ENCODE measurements around the gene ALOX12B. TPM values are rescaled to one million over a fixed set of nuclear protein-coding genes. Genes with fewer than 3 reads are reported as not detected.

The ALOX12B gene
- total RNA-seq, 2 donors from 2014 or later: 0.48 to 0.69 TPM

GRCh38 chr17:8105957-8106398 lies 18.5 kb upstream of the ALOX12B start:
- no peaks in the 10 kb centered on the region for H3K4me1 ChIP-seq
- H3K9ac ChIP-seq (ENCODE audit: low read depth in 2 of 2, low read length in 2 of 2): no peak overlapping the region
- H3K36me3 ChIP-seq: no peaks in the 10 kb centered on the region
- DNase-seq: no peak
- no peak for TF ChIP-seq CTCF (IDR thresholded peaks at IDR 0.05)
- no peaks in the 10 kb centered on the region for H3K9me3 ChIP-seq
- no peaks in the 10 kb centered on the region for H3K27me3 ChIP-seq
- H3K4me3 ChIP-seq: no peak overlapping the region
- intact Hi-C loops (cut with DNase I): no loop called here
- H3K27ac ChIP-seq: no peak overlapping the region

- Histone ChIP-seq H3K36me3 (no peaks in the 10 kb centered on the region), H3K27ac (no peak overlapping the region), H3K4me3 (no peak overlapping the region), H3K9ac (ENCODE audit: low read depth in 2 of 2, low read length in 2 of 2) (no peak overlapping the region), H3K9me3 (no peaks in the 10 kb centered on the region), H3K27me3 (no peaks in the 10 kb centered on the region), H3K4me1 (no peaks in the 10 kb centered on the region)
- intact Hi-C loops (cut with DNase I): no loop called here
- no peak for TF ChIP-seq CTCF (IDR thresholded peaks at IDR 0.05)
- DNase-seq: no peak
Measured at GRCh38 chr17:8104911-8105310, 17.4 kb upstream of the ALOX12B start.

- Histone ChIP-seq H3K4me1 (no peaks in the 10 kb centered on the region), H3K36me3 (no peaks in the 10 kb centered on the region), H3K9me3 (no peaks in the 10 kb centered on the region), H3K9ac (ENCODE audit: low read depth in 2 of 2, low read length in 2 of 2) (no peak overlapping the region), H3K4me3 (no peak overlapping the region), H3K27me3 (no peaks in the 10 kb centered on the region), H3K27ac (no peak overlapping the region)
- TF ChIP-seq CTCF (IDR thresholded peaks at IDR 0.05): no peak
- DNase-seq: no peak
- intact Hi-C loops (cut with DNase I): no loop called here
Measured at GRCh38 chr17:8103549-8103948, 16.0 kb upstream of the ALOX12B start.

- no peak for DNase-seq
- Histone ChIP-seq H3K9me3 (no peaks in the 10 kb centered on the region), H3K36me3 (no peaks in the 10 kb centered on the region), H3K27ac (no peak overlapping the region), H3K4me1 (no peaks in the 10 kb centered on the region), H3K27me3 (no peaks in the 10 kb centered on the region), H3K4me3 (no peak overlapping the region), H3K9ac (ENCODE audit: low read depth in 2 of 2, low read length in 2 of 2) (no peak overlapping the region)
- intact Hi-C loops (cut with DNase I): no loop called here
- TF ChIP-seq CTCF (IDR thresholded peaks at IDR 0.05): no peak
Measured at GRCh38 chr17:8101721-8102120, 14.2 kb upstream of the ALOX12B start.

GRCh38 chr17:8100763-8101162 lies 13.2 kb upstream of the ALOX12B start:
- Histone ChIP-seq H3K4me1 (no peaks in the 10 kb centered on the region), H3K27ac (no peak overlapping the region), H3K27me3 (no peaks in the 10 kb centered on the region), H3K9ac (ENCODE audit: low read depth in 2 of 2, low read length in 2 of 2) (no peak overlapping the region), H3K36me3 (no peaks in the 10 kb centered on the region), H3K9me3 (no peaks in the 10 kb centered on the region), H3K4me3 (no peak overlapping the region)
- intact Hi-C loops (cut with DNase I): no loop called here
- no peak for DNase-seq
- TF ChIP-seq CTCF (IDR thresholded peaks at IDR 0.05): no peak

- intact Hi-C loops (cut with DNase I): no loop called here
- no peak for DNase-seq
- Histone ChIP-seq H3K27me3 (no peaks in the 10 kb centered on the region), H3K27ac (no peak overlapping the region), H3K9ac (ENCODE audit: low read depth in 2 of 2, low read length in 2 of 2) (no peak overlapping the region), H3K4me3 (no peak overlapping the region), H3K36me3 (no peaks in the 10 kb centered on the region), H3K9me3 (no peaks in the 10 kb centered on the region), H3K4me1 (no peaks in the 10 kb centered on the region)
- TF ChIP-seq CTCF (IDR thresholded peaks at IDR 0.05): no peak
Measured at GRCh38 chr17:8100111-8100510, 12.6 kb upstream of the ALOX12B start.
